NK-92 treated with Interleukin-12 subunit alpha and Interleukin-12 subunit beta, amount 100 ng/mL, for 24 hours (cell line): ENCODE data around the gene WDR86.
A peak's percentile ranks its signal among the peaks of the same experiment; 100 is the strongest.

ENCODE experiments used
- DNase-seq: peaks from one replicate; lab custom pipeline; 2025; lab: John Stamatoyannopoulos, UW

WDR86 gene

GRCh38 chr7:151379193-151379520, 30.7 kb downstream of the WDR86 start:
- DNase-seq, result no peak

DNA sequence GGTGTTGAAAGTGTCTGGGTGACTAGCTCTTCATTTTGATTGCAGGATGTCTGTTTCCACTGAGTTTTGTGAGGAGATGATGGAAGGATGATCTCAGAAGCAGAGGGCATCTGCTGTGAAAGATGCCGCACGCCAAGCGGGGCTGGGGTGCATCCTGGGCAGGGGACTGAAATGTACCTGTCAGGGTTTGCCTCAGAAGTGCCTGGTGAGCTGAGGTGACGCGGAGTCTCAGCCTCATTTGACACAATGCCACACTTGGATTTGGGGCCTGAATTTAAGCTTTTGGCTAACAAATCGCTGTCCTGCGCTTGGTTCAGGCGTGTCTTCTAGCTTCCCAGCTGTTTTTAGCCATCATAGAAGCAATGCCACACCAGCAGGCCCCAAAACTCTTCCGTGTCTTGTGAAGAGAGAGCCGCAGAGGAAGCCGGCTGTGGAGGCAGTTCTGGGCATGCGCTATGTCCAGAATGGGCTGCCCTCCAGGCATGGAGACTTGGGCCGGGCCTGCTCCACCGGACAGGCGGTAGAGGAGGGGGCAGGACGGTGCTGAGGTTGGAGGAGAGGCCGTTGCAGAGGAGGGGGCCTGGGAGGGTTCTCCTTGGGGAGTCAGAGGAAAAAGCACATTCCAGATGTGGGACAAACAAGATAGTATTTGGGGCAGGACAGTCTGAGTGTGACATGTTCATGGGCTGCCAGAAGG, 31.2 kb downstream of the WDR86 start:
- no peak for DNase-seq

DNA sequence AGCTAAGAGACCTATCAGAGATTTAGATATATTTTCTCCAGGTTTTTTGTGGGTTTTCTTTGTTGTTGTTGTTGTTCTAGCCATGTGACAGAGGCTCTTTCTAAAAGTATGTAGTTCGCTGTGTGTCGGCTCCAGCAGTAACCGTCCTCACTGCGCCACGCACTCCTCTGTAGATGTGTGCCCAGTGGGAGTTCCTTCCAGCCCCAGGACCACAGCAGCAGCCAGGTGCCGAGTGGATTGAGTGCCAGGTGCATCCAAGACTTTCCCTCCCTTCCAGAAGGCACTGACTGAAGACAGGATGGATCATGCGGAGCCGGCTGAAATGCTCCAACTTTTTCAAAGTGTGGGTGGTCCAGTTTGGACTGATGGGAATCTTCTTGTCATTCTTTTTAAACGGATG, 31.8 kb downstream of the WDR86 start:
- DNase-seq, result no peak

GRCh38 chr7:151377406-151377805, 32.4 kb downstream of the WDR86 start:
- DNase-seq, result no peak

DNA sequence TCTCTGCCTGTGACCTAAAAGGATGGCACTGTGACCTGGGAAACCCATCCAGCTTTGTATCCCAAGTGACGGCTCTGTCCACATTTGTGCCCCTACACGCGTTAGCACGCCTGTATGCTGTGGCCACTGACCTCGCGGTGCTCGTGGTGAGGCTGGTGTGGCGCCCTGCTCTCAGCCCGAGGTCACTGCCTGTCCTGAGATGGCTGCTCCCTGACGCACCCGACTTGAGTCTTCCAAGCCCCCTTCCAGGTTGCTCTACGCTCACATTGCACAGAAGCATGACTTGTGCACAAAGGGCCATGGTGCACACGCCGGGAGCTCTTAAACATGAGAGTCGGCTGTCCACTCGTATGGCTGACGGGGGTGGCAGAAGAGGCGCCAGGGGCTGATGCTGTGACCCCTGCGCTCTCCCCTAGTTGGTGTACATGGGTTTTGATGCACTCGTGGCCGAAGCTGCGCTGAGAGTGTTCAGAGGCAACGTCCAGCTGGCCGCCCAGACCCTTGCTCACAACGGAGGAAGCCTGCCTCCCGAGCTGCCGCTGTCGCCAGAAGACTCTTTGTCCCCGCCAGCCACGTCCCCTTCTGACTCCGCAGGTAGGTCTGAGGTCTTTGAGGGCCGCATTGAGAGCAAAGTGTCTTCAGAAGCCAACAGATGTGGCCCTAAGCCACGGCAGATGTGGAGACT, 33.5 kb downstream of the WDR86 start:
- DNase-seq, result no peak

DNA sequence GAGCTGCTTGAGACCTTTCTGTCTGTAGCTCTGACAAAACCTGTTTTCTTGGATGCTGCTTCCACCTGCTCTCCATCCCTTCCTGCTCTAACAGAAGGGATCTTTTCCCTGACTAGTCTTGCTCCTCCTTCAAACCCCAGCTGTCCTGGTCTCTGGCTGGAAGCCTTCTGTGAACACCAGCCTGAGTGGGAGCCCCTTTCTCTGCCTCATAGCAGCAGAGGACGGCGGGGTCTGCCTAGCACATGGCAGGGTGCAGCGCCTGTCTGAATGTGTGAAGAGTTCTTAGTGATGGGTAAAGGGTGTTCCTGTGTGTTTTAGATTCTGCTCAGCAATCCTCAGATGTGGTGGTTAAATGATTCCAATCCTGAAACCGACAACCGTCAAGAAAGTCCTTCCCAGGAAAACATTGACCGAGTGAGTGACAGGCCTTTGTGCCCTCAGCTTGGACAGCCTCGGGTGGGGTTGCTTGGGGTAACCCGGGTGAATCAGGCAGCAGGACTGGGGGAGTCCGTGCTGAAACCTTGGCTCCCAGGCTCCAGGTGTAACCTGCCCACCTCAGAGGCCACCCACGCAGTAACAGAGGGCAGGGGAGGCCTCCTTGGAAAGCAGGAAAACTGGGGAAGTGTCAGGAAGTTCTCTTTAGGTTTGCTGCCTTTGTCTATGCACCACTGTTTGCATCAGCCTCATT, 34.2 kb downstream of the WDR86 start:
- DNase-seq, result no peak

DNA sequence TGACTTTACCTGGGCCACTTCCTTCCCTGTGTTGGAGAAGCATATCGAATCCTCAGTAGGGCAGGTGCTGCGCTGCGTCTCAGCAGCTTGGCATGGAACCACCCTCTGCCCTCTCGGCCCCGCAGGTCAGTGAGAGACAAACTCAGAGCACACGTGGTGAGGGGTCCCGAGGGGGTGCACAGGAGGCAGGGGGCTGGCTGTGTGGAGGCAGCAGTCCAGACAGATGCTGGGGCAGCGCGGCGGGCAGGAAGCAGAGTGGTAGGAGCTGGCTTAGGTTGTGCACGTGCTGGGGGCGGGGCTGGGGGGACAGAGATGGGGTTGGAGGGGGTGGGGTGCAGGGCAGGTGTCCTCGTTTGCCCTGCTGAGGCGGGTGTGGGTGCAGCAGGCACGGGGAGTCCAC, 35.1 kb downstream of the WDR86 start:
- DNase-seq, result no peak

- no peak for DNase-seq
Observed at GRCh38 chr7:151374139-151374538, 35.7 kb downstream of the WDR86 start.

GRCh38 chr7:151373599-151373998, 36.2 kb downstream of the WDR86 start:
- DNase-seq, result no peak

DNA sequence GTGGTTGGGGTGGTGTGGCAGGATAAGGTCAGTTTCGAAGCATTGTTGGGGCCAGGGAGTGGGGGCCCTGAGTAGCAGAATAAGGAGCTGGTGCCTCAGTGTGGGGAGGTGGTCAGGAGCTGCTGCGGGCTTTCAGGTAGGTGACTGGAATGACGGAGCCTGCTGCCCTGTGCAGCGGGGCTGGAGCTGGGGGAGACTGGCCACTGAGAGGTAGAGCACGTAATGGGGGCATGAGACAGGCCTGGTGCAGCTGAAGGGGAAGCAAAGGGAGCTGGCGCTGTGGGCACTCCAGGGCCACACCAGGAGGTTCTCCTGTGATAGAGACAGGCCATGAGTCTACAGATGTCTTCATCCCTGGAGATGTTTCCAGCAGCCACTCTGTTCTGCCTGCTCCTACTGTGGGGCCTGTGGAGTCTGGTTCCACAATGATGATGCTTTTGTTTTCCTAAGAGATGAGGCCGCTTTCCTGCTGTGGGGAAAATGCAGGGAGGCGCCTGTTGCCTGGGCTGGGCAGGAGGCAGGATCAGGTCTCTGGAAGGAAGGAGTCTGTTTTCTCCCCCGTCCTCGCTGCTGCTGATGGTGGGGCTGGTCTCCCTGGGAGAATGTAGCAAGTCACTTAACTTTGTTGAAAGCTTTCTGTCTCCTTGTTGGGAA, 37.1 kb downstream of the WDR86 start:
- DNase-seq, result no peak

DNA sequence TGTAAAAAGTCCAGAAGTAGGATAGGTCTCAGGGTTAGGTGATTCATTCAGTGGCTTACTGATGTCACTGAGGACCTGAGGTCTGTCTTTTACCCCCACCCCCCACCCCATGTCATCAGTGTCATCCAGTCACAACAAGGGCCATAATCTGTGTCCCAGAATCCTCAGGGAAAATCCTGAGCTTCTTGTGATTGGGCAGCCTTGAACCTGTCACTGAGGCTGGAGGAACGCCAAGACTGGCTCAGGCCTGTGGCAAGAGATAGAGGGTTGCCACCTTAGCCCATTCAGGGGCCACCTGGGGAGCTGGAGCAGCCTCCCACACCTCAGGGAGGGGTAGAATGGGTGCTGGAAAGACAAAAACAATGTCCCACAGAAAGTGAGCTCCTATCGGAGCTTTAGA, 38.6 kb downstream of the WDR86 start:
- DNase-seq, result no peak

- DNase-seq, result peak; percentile 41
Observed at GRCh38 chr7:151368136-151368571, 41.7 kb downstream of the WDR86 start.

DNA sequence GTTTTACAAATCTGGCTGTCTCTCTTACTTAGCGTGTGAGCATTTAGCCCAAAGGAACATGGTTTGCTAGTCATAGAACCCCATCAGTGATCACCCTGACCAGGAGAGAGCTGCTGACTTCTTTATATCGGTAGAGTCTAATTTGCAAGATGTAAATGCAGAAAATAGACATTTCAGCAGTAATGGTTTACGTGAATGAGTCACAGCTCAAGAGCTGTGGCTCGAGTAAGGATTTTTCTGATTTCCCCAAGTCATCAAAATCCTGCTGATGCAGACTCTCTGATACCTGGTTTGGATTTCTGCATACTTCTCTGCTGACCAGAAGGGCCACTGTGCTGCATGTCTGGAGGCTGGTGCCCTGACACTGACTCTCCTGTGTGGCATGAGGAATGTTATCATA, 42.6 kb downstream of the WDR86 start:
- no peak for DNase-seq

DNA sequence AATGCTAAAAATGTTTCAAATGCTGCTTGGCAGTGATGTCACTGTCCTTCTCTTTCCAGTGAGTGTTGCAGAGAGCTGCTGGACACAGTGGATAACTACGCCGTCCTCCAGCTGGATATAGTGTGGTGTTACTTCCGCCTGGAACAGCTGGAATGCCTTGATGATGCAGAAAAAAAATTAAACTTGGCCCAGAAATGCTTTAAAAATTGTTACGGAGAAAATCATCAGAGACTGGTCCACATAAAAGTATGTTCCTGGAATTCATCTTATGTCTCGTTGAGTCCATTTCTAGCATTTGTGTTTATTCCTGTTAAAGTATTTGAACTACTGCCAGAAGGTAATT, 43.0 kb downstream of the WDR86 start:
- DNase-seq, result no peak

DNA sequence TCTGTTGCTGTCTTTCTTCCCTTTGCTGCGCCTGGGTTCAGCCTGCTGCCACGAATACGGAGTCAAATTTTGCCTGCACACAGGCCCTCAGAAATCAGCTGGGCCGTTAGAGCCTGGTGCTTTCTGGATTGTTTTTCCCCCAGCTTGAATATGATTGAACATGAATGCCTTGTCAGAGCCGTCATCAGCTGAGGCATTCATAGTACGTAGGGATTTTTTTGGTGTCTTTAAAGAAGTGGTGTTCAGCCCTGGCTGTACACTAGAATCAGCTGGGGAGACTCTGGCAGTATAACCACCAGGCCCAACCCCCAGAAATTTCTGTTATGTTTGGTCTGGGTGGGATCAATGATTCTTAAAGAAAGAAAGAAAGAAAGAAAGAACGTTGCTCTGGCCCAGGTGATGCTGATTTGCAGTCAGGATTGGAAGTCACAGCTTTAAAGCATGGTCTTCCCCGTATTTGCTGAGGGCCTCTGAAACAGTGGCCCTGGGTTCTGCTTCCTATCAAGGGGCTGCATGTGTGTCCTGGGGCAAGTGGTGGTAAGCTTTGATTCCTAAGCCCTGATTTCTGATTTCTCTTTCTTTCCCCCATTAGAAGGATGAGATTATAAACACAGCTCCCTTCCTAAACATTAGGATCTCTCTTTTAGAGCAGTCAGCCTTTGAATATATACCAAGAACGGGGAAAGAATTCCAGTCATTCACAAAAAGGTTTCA, 43.5 kb downstream of the WDR86 start:
- DNase-seq, result no peak

DNA sequence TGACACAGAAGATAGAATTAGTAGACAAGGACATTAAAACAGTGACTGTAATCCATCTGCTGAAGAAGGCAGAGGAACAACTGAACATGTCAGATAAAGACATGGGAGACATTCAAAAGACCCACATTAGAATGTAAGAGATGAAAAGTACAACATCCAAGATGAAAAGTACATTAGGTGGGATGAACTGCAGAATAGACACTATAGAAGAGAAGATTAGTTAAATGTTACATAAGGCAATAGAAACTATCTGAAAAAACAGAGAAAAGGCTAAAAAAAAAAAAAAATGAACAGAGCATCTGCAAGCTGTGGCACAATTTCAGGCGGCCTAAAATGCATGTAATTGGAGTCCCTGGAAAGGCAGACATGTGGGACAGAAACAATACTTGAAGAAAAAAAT, 46.7 kb downstream of the WDR86 start:
- no peak for DNase-seq

DNA sequence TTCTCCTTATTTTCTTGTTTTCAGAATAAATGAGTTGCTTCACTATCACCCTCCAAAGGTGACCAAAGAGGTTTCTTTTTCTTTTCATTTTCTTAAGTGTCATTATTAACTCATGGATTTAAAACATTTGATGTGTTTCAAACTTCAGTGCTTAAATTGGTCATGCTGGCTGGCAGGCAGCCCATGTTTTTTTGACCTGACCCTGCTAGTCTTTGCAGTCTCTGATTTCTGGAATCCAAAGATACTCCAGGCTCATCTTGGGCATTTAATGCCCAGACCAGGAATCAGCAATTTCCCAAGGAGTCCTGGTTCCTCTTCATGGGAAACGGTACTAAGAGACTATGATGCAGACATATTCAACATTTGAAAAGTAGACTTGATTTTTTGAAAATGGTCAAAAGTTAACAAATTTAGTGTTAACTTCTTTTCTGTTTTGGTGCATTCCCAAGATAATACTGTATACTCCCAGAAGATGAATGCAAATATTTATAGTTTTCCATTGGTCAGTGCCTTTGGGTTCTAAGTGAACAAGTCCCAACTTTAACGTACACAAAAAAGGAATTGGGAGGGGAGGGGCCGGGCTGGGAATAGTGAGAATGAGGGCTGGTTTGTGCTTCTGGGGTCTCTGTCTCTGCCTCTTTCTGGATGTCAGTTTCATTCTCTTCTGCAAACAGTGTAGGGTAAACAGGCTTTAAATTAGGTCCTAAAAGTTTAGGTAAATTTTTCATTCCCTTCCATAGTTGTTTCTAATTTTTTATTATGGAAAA, 48.5 kb downstream of the WDR86 start:
- no peak for DNase-seq

- no peak for DNase-seq
Observed at GRCh38 chr7:151352512-151352911, 57.3 kb downstream of the WDR86 start.

- DNase-seq, result no peak
Observed at GRCh38 chr7:151351967-151352366, 57.9 kb downstream of the WDR86 start.

DNA sequence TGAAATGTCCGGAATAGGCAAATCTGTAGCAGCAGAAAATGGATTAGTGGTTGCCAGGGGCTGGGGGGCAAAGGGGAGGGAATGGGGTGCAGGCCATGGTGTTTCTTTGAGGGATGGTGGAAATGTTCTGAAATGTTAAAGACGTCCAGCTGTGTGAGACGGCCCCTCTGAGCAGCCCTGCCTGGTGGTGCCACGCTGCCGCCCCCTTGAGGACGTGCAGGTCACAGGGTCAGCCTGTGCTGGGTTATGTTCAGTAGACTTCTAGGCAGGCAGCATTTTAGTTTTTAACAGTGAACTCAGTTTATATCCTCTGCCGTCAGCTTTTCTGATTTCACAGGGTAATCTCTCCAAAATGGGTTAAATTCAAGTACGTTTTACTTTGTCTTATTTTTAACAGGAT, 58.8 kb downstream of the WDR86 start:
- peak; percentile 19 for DNase-seq

- DNase-seq, result no peak
Observed at GRCh38 chr7:151349507-151349853, 60.4 kb downstream of the WDR86 start.

DNA sequence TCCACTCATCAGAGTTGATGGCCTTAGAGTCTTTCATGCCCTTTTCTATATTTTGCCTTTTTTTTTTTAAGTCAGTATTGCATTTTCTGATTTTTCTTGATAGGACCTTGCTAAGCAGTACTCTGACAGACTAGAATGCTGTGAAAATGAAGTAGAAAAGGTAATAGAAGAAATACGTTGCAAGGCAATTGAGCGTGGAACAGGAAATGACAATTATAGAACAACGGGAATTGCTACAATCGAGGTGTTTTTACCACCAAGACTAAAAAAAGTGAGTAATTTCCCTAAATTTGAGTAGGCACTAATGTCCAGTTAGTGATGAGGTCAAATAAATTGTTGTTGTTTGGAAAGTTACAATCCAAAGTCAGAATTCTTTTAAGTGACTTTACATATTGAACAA, 60.9 kb downstream of the WDR86 start:
- DNase-seq, result no peak
